Mesodermal cell (in vitro differentiated cells): ENCODE results near the gene HOXD9.

ENCODE experiments used
- H3K27ac ChIP-seq: 2 replicates; pipeline ENCODE4 v1.7.0; 2013; ENCODE audit warnings: mild to moderate bottlenecking, low read depth, low read length, moderate library complexity; ENCODE audit not compliant: severe bottlenecking
- H3K36me3 ChIP-seq: 2 replicates; pipeline ENCODE4 v1.7.1; 2013; ENCODE audit warnings: mild to moderate bottlenecking, low read length, moderate library complexity; ENCODE audit not compliant: control insufficient read depth, insufficient read depth
- H3K4me1 ChIP-seq: one replicate; pipeline ENCODE4 v1.7.1; 2013; ENCODE audit warnings: mild to moderate bottlenecking, low read length; ENCODE audit not compliant: insufficient read depth, control insufficient read depth, poor library complexity, severe bottlenecking
- H3K4me3 ChIP-seq: 2 replicates; pipeline ENCODE4 v1.7.0; 2013; ENCODE audit warnings: low read length, control low read depth, mild to moderate bottlenecking; ENCODE audit not compliant: insufficient read depth, poor library complexity, severe bottlenecking; ENCODE audit errors: extremely low read depth
- H3K9me3 ChIP-seq: 2 replicates; pipeline ENCODE4 v1.7.1; 2013; ENCODE audit warnings: mild to moderate bottlenecking, low read length, moderate library complexity; ENCODE audit not compliant: control insufficient read depth
- WGBS, 2 experiments: methylation state at CpG; one replicate each; pipeline ENCODE4 v1.1.5; 2013; ENCODE audit warnings: missing lambda C conversion rate in 2 of 2; ENCODE audit not compliant: insufficient coverage in 2 of 2; 5-methylcytosine and 5-hydroxymethylcytosine counted together

The HOXD9 gene

DNA sequence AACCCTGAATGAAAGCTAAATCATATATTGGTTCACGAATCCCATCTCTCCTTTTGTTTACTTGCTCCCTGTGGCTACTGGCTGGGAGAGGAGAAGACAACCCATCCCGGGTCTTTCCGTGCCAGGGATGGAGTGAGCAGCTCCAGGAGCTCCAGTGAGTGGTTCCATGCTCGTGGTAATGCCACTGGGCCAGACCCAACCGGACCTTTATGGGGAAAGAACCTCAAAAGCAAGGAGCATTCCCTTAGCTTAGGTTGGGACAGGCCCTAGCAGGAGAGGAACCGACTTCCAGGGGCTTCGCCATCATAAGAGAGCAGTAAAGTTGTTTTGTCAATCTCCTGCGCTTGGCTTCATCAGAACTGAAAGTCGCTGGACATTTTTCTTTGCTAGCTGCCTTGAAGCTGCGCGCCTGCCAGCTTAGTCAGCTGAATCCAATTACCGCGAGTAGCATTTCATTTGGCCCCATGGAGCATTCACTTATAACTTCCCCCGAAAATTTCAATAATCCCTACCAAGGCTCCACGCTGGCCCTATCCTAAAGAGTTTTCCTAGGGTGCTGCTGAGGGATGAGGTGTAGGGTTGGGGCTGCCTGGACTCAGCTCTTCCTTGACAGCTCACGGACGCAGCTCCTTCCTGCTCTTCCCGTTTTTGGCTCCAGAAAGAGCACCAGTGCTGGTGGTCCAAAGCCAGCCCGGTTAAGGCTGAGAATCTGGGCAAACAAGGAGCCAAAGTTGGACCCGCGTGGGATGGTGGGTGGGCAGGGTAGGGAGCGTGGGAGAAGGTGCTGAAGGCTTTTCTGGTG is 39.5 kb downstream of the HOXD9 start:
- H3K27ac ChIP-seq = no peak overlapping the region
- 3 to 4% methylated on average over 14 to 17 of the region's 22 CpGs for WGBS, 2 experiments
- H3K9me3 ChIP-seq = no peaks in the 10 kb centered on the region
- H3K36me3 ChIP-seq = no peaks in the 10 kb centered on the region
- H3K4me1 ChIP-seq = no peaks in the 10 kb centered on the region
- no peak overlapping the region for H3K4me3 ChIP-seq

GRCh38 chr2:176162911-176163671 is 40.6 kb downstream of the HOXD9 start:
- no peak overlapping the region for H3K27ac ChIP-seq
- WGBS, 2 experiments = 1% methylated on average over 13 to 22 of the region's 29 CpGs
- H3K4me1 ChIP-seq = no peaks in the 10 kb centered on the region
- no peaks in the 10 kb centered on the region for H3K36me3 ChIP-seq
- H3K9me3 ChIP-seq = no peaks in the 10 kb centered on the region
- H3K4me3 ChIP-seq = no peak overlapping the region

GRCh38 chr2:176163672-176164056 is 41.1 kb downstream of the HOXD9 start:
- no peaks in the 10 kb centered on the region for H3K9me3 ChIP-seq
- WGBS, 2 experiments = 0 to 2% methylated on average over 4 to 5 of the region's 12 CpGs
- no peaks in the 10 kb centered on the region for H3K4me1 ChIP-seq
- no peaks in the 10 kb centered on the region for H3K36me3 ChIP-seq
- H3K4me3 ChIP-seq = no peak overlapping the region
- H3K27ac ChIP-seq = no peak overlapping the region

- 8 to 9% methylated on average over 11 to 13 of the region's 13 CpGs for WGBS, 2 experiments
- Histone ChIP-seq H3K4me3 (no peak overlapping the region), H3K27ac (no peak overlapping the region), H3K4me1 (no peaks in the 10 kb centered on the region), H3K36me3 (no peaks in the 10 kb centered on the region), H3K9me3 (no peaks in the 10 kb centered on the region)
Observed at GRCh38 chr2:176164201-176164600, 41.7 kb downstream of the HOXD9 start.

DNA sequence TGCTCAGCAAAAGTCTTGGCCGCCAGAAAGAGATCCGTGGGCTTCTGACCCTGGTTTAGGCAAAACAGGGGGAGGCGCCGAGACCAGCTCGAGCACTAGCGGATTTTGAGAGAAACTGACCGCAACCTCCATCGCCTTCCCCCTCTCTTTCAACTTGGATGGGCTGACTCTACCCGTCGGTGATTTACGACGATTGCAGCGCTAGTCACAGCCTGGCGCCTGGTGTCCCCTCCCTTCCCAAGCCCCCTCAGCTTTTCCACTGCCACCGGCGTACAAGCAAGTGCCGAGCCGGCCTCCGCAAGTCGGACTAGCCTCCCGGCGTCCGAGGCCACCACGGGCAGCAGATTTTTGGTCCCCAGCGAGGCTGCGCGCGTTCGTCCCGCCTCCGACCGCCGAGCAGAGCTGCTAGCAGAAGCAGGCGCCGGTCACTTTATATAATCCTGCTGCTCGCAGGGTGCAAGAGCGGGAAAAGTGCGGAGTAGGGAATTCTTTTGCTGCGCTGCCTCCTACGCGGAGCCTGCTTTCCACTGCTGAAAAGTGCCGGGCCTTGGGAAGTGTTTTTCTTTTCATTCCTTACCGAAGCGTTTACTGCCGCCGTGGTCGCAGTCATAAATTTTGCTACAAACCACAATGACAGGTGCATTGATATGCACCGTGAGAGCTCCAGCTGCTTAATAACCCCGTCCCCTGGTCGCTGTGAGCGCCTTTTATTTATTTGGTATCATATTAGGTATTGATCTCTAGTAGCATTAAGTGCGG is 42.3 kb downstream of the HOXD9 start:
- H3K4me3 ChIP-seq = no peak overlapping the region
- H3K9me3 ChIP-seq = no peaks in the 10 kb centered on the region
- no peaks in the 10 kb centered on the region for H3K4me1 ChIP-seq
- 1% methylated on average over 38 to 42 of the region's 52 CpGs for WGBS, 2 experiments
- H3K27ac ChIP-seq = peak overlapping the region; percentile 16
- no peaks in the 10 kb centered on the region for H3K36me3 ChIP-seq

DNA sequence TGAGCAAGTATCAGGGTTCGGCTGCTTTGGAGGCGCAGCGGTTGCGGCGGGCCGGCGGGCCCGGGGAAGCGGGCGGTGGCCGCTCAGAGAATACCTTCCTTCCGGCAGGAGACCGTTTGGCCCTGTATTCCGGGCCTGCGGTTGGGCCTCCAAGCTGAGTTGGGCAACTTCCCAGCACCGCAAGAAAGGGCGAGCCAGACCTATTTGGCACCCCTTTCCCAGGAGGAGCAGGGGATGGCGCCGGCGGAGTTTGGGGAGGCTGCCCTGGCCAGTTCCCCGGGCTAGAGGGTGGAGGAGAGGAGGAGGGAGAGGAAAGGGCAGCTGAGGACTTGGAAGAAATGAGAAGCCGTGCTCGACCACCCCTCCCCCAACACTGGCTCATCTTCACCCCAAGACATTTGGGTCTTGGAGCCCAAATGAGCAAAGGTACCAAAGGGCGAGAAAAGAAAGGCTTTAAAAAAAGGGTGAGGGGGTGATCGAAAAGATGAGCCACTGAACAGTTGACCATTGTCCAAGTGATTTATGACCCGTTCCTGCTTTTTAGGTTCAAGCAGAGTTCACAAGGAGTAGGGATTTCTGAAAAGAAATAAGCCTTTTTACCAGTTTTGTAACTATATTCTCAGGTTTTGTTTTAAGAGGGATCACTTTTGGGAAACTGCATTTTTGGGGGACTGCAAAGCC is 43.0 kb downstream of the HOXD9 start:
- WGBS, 2 experiments = 3 to 4% methylated on average over 13 to 20 of the region's 26 CpGs
- no peaks in the 10 kb centered on the region for H3K4me1 ChIP-seq
- H3K36me3 ChIP-seq = no peaks in the 10 kb centered on the region
- peak overlapping the region; percentile 16 for H3K27ac ChIP-seq
- no peaks in the 10 kb centered on the region for H3K9me3 ChIP-seq
- H3K4me3 ChIP-seq = no peak overlapping the region

GRCh38 chr2:176166272-176166671 is 43.8 kb downstream of the HOXD9 start:
- Histone ChIP-seq H3K4me1 (no peaks in the 10 kb centered on the region), H3K27ac (no peak overlapping the region), H3K9me3 (no peaks in the 10 kb centered on the region), H3K36me3 (no peaks in the 10 kb centered on the region), H3K4me3 (no peak overlapping the region)
- 20% methylated on average over 1 of the region's 2 CpGs; no CpG with 5 or more reads in 1 of the 2 experiments for WGBS, 2 experiments

GRCh38 chr2:176167398-176167797 is 44.9 kb downstream of the HOXD9 start:
- no CpG with 5 or more reads among the region's 1 CpG for WGBS, 2 experiments
- Histone ChIP-seq H3K9me3 (no peaks in the 10 kb centered on the region), H3K36me3 (no peaks in the 10 kb centered on the region), H3K4me1 (no peaks in the 10 kb centered on the region), H3K4me3 (no peak overlapping the region), H3K27ac (no peak overlapping the region)

DNA sequence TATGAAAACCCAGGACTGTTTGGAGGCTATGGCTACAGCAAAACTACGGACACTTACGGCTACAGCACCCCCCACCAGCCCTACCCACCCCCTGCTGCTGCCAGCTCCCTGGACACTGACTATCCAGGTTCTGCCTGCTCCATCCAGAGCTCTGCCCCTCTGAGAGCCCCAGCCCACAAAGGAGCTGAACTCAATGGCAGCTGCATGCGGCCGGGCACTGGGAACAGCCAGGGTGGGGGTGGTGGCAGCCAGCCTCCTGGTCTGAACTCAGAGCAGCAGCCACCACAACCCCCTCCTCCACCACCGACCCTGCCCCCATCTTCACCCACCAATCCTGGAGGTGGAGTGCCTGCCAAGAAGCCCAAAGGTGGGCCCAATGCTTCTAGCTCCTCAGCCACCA is 46.7 kb downstream of the HOXD9 start:
- Histone ChIP-seq H3K9me3 (no peaks in the 10 kb centered on the region), H3K4me1 (no peaks in the 10 kb centered on the region), H3K27ac (no peak overlapping the region), H3K36me3 (no peaks in the 10 kb centered on the region), H3K4me3 (no peak overlapping the region)
- WGBS, 2 experiments = 40 to 77% methylated on average over 4 to 5 of the region's 5 CpGs

- no CpG with 5 or more reads among the region's 2 CpGs for WGBS, 2 experiments
Observed at GRCh38 chr2:176169711-176170110, 47.2 kb downstream of the HOXD9 start.

More at GRCh38 chr2:176169711-176170110, 47.2 kb downstream of the HOXD9 start:
- no peaks in the 10 kb centered on the region for H3K36me3 ChIP-seq
- no peak overlapping the region for H3K27ac ChIP-seq
- H3K4me3 ChIP-seq = no peak overlapping the region
- H3K4me1 ChIP-seq = no peaks in the 10 kb centered on the region
- H3K9me3 ChIP-seq = no peaks in the 10 kb centered on the region
